Fibroblast of mammary gland (primary cell): ENCODE data around the gene MTA2.
A peak's percentile ranks its signal among the peaks of the same experiment; 100 is the strongest.

Experiments
- DNase-seq: peaks from one replicate; pipeline ENCODE4 v3.0.0-alpha.2; 2010; ENCODE audit warnings: low read depth
- H3K4me3 ChIP-seq: 2 replicates; pipeline ENCODE4 v1.5.1; 2011; ENCODE audit warnings: low read depth, mild to moderate bottlenecking, low read length, moderate library complexity; ENCODE audit not compliant: control insufficient read depth
- TF ChIP-seq, protein P1 (sequence below): conservative IDR thresholded peaks from 2 replicates; pipeline ENCODE4 v1.5.1; 2011; ENCODE audit warnings: low read depth, low read length, inconsistent platforms; ENCODE audit not compliant: control insufficient read depth, insufficient read depth

The MTA2 gene

DNA sequence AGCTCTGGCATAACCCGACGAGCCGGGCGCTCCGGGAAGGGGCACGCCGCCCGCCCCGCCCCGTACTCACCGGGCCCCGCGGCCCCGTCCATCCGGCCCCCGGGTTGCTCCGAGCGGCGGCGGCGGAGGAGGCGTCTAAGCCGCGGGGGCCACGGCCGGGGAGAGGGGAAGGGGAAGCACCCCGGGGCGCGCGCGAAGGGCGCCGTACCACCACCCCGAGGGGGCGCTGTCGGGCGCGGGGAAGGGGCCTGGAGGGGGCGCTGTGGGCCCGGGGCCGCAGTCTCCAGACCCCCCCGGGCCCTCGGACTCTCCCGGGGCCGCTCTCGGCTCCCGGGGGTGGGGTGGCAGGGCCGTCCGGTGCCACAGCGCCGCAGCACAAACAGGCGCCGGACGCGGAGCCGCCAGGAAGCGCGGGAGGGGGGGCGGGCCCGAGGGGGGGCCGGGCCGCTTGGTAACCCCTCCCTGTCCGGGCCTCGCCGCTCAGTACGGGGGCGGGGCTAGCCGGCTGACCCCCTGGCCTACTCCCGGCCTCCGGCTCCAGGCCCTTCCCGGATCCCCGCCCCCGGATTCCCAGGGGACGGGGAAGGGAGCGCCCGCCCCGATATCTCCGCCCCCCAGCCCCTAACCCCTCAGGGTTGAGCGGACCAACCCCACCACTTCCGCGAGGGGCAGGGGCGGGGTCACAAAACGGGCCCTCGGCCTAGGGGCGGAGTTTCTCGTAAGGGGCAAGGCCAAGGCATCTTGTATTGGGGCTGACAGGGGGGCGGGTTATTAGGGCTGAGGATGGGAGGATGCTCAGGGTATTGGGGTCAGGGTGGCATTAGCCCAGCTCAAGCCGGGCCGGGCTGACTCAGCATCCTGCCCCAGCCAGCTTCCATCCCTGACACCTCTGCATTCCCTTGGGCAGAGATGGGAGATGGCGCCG is 11.0 kb upstream of the MTA2 start, which contains the start of the genes EML3 and ROM1:
EML3 (minus strand) TSS at position 410 of the 925 bp plus-strand sequence; CDS start at position 92, 318 bp downstream.
ROM1 (plus strand) TSS at position 892 of the 925 bp plus-strand sequence; CDS start at position 917, 25 bp downstream.
- DNase-seq, result peak; percentile 87

DNA sequence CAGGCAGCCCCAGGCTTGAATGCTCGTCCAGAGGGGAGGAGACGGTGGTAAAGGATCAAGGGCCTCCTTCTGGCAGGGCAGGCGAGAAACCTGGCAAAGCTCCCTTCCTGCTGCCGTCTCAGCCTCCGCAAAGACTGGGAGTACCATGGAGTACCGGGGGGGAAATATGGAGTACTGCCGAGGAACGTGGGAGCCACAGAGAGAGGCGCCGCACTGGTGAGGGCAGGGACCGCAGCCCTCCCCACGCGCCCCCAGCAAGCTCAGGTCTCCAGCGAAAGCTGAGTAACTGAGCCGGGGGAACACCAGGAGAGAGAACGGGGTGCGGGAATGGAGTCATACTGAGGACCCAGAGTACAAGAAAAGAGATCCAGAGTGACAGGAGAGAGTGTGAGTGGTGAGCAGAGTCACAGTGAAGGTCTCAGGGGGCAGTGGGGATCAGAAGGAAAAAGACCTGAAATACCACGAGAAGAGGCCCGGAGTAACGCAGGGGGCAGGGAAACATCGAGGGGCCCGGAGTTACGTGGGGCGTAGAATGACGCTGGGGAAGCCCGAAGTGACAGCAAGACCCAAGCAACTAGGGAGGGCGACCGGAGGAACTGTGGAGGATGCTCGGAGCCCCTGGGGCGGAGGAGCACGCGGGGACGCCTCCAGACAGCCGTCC is 10.2 kb upstream of the MTA2 start:
- TF ChIP-seq, protein P1, sequence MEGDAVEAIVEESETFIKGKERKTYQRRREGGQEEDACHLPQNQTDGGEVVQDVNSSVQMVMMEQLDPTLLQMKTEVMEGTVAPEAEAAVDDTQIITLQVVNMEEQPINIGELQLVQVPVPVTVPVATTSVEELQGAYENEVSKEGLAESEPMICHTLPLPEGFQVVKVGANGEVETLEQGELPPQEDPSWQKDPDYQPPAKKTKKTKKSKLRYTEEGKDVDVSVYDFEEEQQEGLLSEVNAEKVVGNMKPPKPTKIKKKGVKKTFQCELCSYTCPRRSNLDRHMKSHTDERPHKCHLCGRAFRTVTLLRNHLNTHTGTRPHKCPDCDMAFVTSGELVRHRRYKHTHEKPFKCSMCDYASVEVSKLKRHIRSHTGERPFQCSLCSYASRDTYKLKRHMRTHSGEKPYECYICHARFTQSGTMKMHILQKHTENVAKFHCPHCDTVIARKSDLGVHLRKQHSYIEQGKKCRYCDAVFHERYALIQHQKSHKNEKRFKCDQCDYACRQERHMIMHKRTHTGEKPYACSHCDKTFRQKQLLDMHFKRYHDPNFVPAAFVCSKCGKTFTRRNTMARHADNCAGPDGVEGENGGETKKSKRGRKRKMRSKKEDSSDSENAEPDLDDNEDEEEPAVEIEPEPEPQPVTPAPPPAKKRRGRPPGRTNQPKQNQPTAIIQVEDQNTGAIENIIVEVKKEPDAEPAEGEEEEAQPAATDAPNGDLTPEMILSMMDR, result no peak
- peak; percentile 76 for DNase-seq
- peak overlapping the region; percentile 64 for H3K4me3 ChIP-seq

More for the DNA sequence above, 11.0 kb upstream of the MTA2 start, which contains the start of the genes EML3 and ROM1:
- H3K4me3 ChIP-seq, result peak within 1 kb of the TSS; percentile 64
- TF ChIP-seq, protein P1, result peak; percentile 48

DNA sequence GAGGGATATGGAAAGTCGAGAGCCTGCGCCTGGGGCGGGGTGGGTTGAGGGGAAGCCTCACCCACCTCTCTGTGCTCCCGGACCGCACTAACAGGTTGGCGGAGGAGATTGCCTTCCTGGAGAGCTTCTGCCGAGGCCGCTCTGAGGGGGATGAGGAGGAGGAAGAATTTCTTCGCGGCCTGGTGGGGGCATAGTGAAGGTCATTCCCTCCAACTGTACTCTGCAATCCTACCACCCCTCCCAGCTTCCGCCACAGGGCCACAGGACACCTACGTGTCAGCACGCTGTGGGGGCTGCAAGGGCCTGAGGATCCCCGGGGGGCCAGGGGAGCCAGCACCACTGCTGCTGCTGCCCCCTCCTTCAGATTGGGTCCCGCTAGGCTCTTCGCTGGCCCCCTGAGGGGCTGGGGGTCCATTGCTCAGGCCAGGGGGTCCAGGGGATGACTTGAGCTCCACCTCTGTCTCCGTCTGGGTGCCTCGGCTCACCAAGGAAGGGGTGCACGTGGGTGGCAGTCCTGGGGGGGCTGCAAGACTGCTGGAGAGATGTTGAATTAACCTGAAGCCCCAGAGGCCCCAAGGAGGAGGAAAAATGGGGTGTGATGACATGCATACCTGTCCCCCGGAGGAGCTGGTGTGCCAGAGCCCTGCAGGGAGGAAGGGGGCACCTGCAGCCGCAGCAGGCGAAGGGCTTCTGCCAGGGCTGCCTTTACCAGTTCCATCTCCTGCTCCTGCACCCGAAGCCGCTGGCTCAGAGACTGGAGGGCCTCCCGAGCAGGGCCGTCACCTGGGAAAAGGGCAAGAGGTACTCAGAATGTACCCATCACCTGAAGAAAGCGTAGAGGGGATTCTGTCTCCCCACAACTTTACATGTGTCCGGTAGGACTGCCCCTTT is 9.4 kb upstream of the MTA2 start:
- TF ChIP-seq, protein P1, result no peak
- DNase-seq, result no peak

DNA sequence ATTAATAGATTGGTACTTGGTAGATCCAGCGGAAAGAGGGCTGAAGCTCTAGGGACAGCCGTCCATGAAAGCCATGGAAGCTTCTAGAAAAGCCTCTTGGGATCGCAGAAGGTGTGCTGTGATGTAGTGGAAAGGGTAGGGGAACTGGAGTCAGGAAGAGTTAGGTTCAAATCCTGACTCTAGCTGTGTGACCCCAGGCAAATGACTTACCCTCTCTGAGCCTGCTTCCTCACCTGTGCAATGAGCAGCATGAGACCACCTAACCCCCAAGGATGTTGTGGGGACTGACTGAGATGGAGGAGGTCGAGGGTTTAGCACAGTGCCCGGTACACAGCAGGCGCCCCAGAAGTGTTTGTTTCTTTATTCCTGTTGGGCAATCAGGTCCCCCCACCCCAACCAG is 8.7 kb upstream of the MTA2 start:
- DNase-seq, result no peak
- TF ChIP-seq, protein P1, result no peak
- H3K4me3 ChIP-seq, result no peak overlapping the region

More for the DNA sequence above, 9.4 kb upstream of the MTA2 start:
- peak overlapping the region; percentile 64 for H3K4me3 ChIP-seq

- TF ChIP-seq, protein P1, result no peak
- no peak overlapping the region for H3K4me3 ChIP-seq
Measured at GRCh38 chr11:62608776-62609175, 7.1 kb upstream of the MTA2 start.

DNA sequence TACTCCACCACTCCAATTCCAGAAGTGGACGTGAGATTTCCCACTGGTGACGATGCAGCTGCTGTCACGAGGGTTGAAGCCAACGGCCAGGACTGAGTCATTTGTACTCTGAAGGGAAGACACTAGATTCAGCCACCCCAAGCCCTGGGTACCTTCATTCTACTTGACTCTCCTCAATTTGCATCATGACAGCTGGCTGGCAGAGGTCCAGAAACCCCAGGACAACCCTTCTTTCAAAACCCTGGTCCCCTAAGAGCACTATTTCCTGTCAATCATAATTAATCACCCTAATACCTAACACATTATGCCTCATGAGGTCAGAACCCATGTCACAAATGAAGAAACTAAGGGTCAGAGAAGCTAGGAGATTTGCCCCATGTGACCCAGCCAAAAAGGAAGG is 6.0 kb upstream of the MTA2 start:
- no peak overlapping the region for H3K4me3 ChIP-seq
- no peak for DNase-seq
- TF ChIP-seq, protein P1, result no peak

More at GRCh38 chr11:62608776-62609175, 7.1 kb upstream of the MTA2 start:
- no peak for DNase-seq
